SK-N-MC (cell line): ENCODE data around the gene SNX24.

Source experiments
- EZH2 ChIP-seq: fragments of 200-600 bp; sonication (generic); IDR thresholded peaks from one replicate; pipeline ENCODE4 v1.6.1; 2017; ENCODE audit warnings: antibody characterized with exemption
- POLR2AphosphoS5 ChIP-seq: IDR thresholded peaks from 2 replicates; pipeline ENCODE4 v1.6.1; 2012; ENCODE audit warnings: mild to moderate bottlenecking, low read depth, low read length, borderline replicate concordance

- TF ChIP-seq EZH2 (no peak), POLR2AphosphoS5 (no peak)
These were observed 33.7 kb downstream of the SNX24 start for GRCh38 chr5:122879076-122879475.
